Tracheal epithelial cell (primary cell): ENCODE results near the gene MAGED4. TPM values are rescaled to one million over a fixed set of nuclear protein-coding genes. Genes with fewer than 3 reads are reported as not detected.

Experiments
- total RNA-seq: library from RNA; depleted of rRNA; stranded (reverse); fragments of >200 nt; gene quantifications from 2 replicates; pipeline ENCODE4 v1.2.1, GENCODE V29; 2014

Gene MAGED4, protein sequence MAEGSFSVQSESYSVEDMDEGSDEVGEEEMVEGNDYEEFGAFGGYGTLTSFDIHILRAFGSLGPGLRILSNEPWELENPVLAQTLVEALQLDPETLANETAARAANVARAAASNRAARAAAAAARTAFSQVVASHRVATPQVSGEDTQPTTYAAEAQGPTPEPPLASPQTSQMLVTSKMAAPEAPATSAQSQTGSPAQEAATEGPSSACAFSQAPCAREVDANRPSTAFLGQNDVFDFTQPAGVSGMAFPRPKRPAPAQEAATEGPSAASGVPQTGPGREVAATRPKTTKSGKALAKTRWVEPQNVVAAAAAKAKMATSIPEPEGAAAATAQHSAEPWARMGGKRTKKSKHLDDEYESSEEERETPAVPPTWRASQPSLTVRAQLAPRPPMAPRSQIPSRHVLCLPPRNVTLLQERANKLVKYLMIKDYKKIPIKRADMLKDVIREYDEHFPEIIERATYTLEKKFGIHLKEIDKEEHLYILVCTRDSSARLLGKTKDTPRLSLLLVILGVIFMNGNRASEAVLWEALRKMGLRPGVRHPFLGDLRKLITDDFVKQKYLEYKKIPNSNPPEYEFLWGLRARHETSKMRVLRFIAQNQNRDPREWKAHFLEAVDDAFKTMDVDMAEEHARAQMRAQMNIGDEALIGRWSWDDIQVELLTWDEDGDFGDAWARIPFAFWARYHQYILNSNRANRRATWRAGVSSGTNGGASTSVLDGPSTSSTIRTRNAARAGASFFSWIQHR
- total RNA-seq = 0.48 TPM in 1 of 2 replicates, not detected in the other

GRCh38 chrX:52184440-52185077 is at the start of gene MAGED4:
Gene MAGED4 (plus strand): TSS chrX:52184888. CDS start chrX:52185923, 1,035 bp downstream.

Other genes starting within 250 kb of the MAGED4 start
- 8.9 TPM in 1 of 2 replicates, not detected in the other for gene MAGED4B, start 115.7 kb upstream of the MAGED4 start, total RNA-seq
- not detected in 2 replicates for gene XAGE2, start 184.1 kb downstream of the MAGED4 start, total RNA-seq